Ovary (tissue), 9 donors: ENCODE measurements around the gene PTPRU. TPM values are rescaled to one million over a fixed set of nuclear protein-coding genes. Genes with fewer than 3 reads are reported as not detected.
A peak's percentile ranks its signal among the peaks of the same experiment; 100 is the strongest.
"Not testable (repeated sequence)": the region's sequence is repeated elsewhere in the genome, so short reads cannot be mapped to it uniquely, and the experiment has no call there.

Experiments
- DNase-seq, 5 donors: peaks; one replicate each; pipeline ENCODE4 v3.0.0-alpha.2; 2019 to 2020
- H3K27ac ChIP-seq, 2 donors: fragments of 200-600 bp; one replicate each; pipeline versions ENCODE4 v1.5.1 to v1.8.0; 2019 to 2022
- H3K27me3 ChIP-seq: fragments of 200-600 bp; one replicate; pipeline ENCODE4 v1.8.0; 2022
- H3K36me3 ChIP-seq: fragments of 200-600 bp; sonication (generic); one replicate; pipeline ENCODE4 v1.5.1; 2019
- H3K4me1 ChIP-seq: one replicate; pipeline ENCODE4 v1.8.1; 2013; ENCODE audit warnings: mild to moderate bottlenecking, moderate library complexity; ENCODE audit not compliant: insufficient read depth
- H3K4me3 ChIP-seq: fragments of 200-600 bp; sonication (generic); one replicate; pipeline ENCODE4 v1.5.1; 2017
- H3K9me3 ChIP-seq, 2 donors: fragments of 200-600 bp in 1 of 2; sonication (generic) in 1 of 2; one replicate each; pipeline versions ENCODE4 v1.5.1 to v1.8.1; 2013 to 2019; ENCODE audit warnings: mild to moderate bottlenecking in 1 of 2, moderate library complexity in 1 of 2
- EP300 ChIP-seq: sonication (generic); formaldehyde crosslinking; IDR thresholded peaks from one replicate; pipeline ENCODE4 v1.6.1; 2017; ENCODE audit warnings: antibody characterized with exemption
- POLR2A ChIP-seq: fragments of 450-650 bp; IDR thresholded peaks from one replicate; pipeline ENCODE4 v1.6.1; 2017; ENCODE audit warnings: antibody characterized with exemption, mild to moderate bottlenecking, moderate library complexity
- WGBS, 3 donors: extraction: QIAGEN DNeasy Blood & Tissue Kit in 1 of 3; methylation state at CpG; one replicate each; pipeline versions ENCODE4 v1.1.5 to v1.1.7; 2013 to 2017; 5-methylcytosine and 5-hydroxymethylcytosine counted together
- intact Hi-C, 4 donors: fragments of 100-400 bp; cut with DNase I; formaldehyde crosslinking; loops; one replicate each; pipeline versions ENCODE4 v1.11.0 to v1.15.1; 2022 to 2023
- polyA plus RNA-seq, 2 donors: library from polyadenylated mRNA; stranded (reverse); fragments of 200-250 nt in 1 of 2; fragments of 350-450 nt in 1 of 2; fragmentation: Illumina TruSeq in 1 of 2; extraction: RNeasy Lipid Tissue Mini Kit (QIAGEN cat#74804) in 1 of 2; gene quantifications; one replicate each; pipeline ENCODE4 v1.2.3, GENCODE V29; 2013 to 2014
- total RNA-seq, 7 donors: library from RNA; depleted of rRNA in 2 of 7; stranded (reverse); fragments of >200 nt in 2 of 7; fragmentation: NEBNext Ultra II Directional in 3 of 7; extraction: Animal tissue kit (Norgen Biotek cat#: 25700) in 3 of 7; gene quantifications; one replicate each; pipeline versions ENCODE4 v1.1.0 to v1.2.4, GENCODE V29; 2016 to 2023
- TF ChIP-seq, protein P1 (sequence below), 3 donors: fragments of 450-650 bp in 2 of 3; fragments of 200-600 bp in 1 of 3; IDR thresholded peaks; one replicate each; pipeline versions ENCODE4 v1.5.1 to v1.8.0; 2016 to 2022; ENCODE audit warnings: antibody characterized with exemption in 3 of 3, mild to moderate bottlenecking in 1 of 3
- donor health status: DM: no; HTN: no; CAD: no; lungs with moderate emphysema.
- donor health status: DM: no; HTN: no; CAD: no.
- donor health status: Bipolar disorder and iron deficiency.
- donor health status: DM: yes; HTN: yes; CAD: no.
- donor health status: DM: no; HTN: no; CAD: no.
- donor health status: DM: yes; HTN: yes; CAD: no.

Gene PTPRU
- total and polyA plus RNA-seq, 9 donors: 2.9 to 45.2 (median 29.9) TPM

DNA sequence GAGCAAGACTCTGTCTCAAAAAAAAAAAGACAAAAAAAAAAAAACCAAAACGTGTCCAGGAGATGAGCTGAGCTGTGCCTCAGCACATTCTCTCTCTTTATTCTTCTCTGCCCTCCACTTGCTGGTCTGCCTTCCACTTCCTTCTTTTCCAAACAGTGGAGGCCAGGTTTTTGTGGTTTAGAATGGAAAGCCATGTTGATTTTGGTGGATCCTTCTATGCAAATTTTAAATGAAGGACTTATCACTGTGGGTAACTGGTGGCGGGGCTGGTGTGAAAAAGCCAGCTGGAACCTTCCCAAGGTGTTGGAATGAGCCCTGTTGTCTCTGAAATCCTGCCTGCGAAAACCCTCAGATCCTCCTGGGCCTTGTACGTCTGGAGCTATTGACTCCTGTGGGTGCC is 61.9 kb downstream of the PTPRU start:
- 59 to 76% (median 61%) methylated on average over 4 of the region's 4 CpGs for whole genome bisulfite sequencing, 3 donors
- H3K36me3 ChIP-seq: no peaks in the 10 kb centered on the region
- no peaks in the 10 kb centered on the region for H3K4me1 ChIP-seq
- H3K27me3 ChIP-seq: no peaks in the 10 kb centered on the region
- no peak overlapping the region for H3K4me3 ChIP-seq
- intact Hi-C loops: no loop called here
- peak in 1 of 5 donors; percentile 1 for DNase-seq
- no peaks in the 10 kb centered on the region for H3K9me3 ChIP-seq
- TF ChIP-seq EP300 (no peak), POLR2A (no peak)
- TF ChIP-seq, protein P1, sequence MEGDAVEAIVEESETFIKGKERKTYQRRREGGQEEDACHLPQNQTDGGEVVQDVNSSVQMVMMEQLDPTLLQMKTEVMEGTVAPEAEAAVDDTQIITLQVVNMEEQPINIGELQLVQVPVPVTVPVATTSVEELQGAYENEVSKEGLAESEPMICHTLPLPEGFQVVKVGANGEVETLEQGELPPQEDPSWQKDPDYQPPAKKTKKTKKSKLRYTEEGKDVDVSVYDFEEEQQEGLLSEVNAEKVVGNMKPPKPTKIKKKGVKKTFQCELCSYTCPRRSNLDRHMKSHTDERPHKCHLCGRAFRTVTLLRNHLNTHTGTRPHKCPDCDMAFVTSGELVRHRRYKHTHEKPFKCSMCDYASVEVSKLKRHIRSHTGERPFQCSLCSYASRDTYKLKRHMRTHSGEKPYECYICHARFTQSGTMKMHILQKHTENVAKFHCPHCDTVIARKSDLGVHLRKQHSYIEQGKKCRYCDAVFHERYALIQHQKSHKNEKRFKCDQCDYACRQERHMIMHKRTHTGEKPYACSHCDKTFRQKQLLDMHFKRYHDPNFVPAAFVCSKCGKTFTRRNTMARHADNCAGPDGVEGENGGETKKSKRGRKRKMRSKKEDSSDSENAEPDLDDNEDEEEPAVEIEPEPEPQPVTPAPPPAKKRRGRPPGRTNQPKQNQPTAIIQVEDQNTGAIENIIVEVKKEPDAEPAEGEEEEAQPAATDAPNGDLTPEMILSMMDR (IDR thresholded peaks at IDR 0.05): no peak
- no peak overlapping the region for H3K27ac ChIP-seq

DNA sequence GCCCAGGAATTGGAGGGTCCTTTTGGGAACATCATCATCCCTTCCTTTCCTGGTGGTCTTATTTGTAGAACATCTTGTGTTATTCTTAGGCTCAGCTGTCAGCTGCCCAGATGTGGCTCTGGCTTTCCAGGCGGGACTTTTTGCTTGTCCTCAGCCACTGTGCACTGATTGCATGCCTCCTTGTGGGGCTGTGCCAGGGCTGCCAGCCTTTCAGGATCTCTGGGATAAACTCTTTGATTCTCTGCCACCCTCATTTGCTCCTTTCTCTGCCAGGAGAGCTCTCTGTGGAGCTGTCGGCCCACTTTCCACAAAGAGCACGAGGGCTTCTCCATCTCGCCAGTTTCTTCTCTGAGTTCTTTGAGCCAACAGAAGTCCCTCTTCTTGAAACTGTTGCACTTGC is 63.1 kb downstream of the PTPRU start:
- H3K4me3 ChIP-seq: no peak overlapping the region
- H3K4me1 ChIP-seq: no peaks in the 10 kb centered on the region
- no peaks in the 10 kb centered on the region for H3K9me3 ChIP-seq
- no peak for DNase-seq
- TF ChIP-seq, protein P1 (IDR thresholded peaks at IDR 0.05): no peak
- TF ChIP-seq POLR2A (no peak), EP300 (no peak)
- no peaks in the 10 kb centered on the region for H3K27me3 ChIP-seq
- no peak overlapping the region for H3K27ac ChIP-seq
- intact Hi-C loops: no loop called here
- H3K36me3 ChIP-seq: no peaks in the 10 kb centered on the region
- WGBS, 3 donors: 92 to 95% (median 95%) methylated on average over 4 of the region's 4 CpGs

DNA sequence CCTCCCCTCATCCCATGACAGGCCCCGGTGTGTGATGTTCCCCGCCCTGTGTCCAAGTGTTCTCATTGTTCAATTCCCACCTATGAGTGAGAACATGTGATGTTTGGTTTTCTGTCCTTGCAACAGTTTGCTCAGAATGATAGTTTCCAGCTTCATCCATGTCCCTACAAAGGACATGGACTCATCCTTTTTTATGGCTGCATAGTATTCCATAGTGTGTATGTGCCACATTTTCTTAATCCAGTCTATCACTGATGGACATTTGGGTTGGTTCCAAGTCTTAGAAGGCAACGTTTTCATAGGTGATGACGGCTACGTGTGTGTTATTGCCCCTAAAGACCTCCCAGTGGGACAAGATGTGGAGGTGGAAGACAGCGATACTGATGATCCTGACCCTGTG is 65.4 kb downstream of the PTPRU start:
- H3K27ac ChIP-seq, H3K9me3 ChIP-seq, intact Hi-C loops, H3K27me3 ChIP-seq, H3K4me1 ChIP-seq, H3K36me3 ChIP-seq, H3K4me3 ChIP-seq, DNase-seq: not testable (repeated sequence)
- 87 to 94% (median 91%) methylated on average over 6 of the region's 6 CpGs for WGBS, 3 donors

DNA sequence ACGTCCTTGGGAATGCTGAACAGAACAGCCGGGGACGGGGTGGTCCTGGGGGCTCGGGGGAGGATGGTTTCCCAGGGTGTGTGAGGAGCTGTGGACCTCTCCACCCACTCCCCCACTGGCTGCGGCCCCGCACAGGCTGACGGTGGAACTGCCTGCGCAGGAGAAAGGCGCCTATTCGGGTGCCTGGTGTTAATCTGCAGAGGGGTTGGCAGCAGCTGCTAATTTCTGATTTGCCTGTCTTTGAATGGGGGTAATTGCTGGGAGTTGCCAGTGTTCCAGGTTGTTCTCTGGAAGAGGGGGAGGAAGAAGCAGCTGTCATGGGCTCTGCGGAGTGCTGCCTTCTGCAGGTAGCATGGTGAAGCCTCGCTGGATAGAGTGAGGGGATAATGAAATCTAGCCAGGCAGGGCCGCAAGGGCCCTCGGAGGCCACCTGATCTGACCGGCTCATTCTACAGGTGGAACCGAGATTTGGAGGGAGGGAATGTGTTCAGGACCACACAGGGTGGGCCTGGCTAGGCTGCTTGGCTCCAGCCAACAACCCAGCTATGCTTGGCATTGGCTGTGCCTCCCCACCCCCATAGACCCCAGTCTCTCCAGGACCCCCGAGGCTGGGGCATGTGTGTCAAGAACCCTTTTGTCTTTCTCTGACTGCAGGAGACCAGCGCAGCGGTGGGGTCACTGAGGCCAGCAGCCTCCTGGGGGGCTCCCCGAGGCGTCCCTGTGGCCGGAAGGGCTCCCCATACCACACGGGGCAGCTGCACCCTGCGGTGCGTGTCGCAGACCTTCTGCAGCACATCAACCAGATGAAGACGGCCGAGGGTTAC is 67.1 kb downstream of the PTPRU start:
- H3K9me3 ChIP-seq: no peaks in the 10 kb centered on the region
- TF ChIP-seq EP300: no peak
- 88 to 89% (median 88%) methylated on average over 27 to 28 of the region's 28 CpGs for WGBS, 3 donors
- H3K4me3 ChIP-seq: no peak overlapping the region
- intact Hi-C loops: no loop called here
- no peaks in the 10 kb centered on the region for H3K36me3 ChIP-seq
- no peak overlapping the region for H3K27ac ChIP-seq
- DNase-seq: peak in 1 of 5 donors; percentile 20
- no peaks in the 10 kb centered on the region for H3K4me1 ChIP-seq
- no peaks in the 10 kb centered on the region for H3K27me3 ChIP-seq

DNA sequence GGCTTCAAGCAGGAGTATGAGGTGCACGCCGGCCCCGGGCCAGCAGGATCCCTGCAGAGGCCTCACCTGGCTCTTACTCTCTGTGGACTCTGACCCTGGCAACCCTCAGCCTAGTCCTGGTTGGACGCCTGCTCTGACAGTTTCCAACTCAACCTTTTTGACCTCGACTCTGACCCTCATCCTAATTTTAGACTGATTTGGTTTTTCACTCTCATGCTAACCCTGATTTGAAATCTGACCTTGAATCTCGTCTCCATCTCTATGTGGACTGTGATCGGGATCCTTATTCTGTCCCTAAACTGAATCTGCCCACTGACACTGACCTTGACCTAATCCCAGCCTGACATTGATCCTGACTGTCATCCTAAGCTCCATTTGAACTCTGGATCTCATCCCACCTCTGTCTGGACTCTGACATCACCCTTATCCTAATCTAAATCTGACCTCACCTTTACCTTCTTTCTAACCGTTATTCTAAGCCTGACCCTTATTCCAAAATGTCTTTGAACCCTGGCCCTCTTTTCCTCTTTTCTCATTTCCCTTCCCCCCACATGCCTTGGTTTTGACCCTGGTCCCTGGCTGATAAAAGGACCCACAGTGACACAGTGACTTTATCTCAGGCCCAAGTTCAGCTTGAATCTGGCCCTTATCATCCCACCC is 67.8 kb downstream of the PTPRU start:
- Histone ChIP-seq H3K9me3 (no peaks in the 10 kb centered on the region), H3K36me3 (no peaks in the 10 kb centered on the region), H3K4me3 (no peak overlapping the region), H3K27me3 (no peaks in the 10 kb centered on the region), H3K4me1 (no peaks in the 10 kb centered on the region), H3K27ac (no peak overlapping the region)
- TF ChIP-seq, protein P1 (IDR thresholded peaks at IDR 0.05): no peak
- TF ChIP-seq EP300 (no peak), POLR2A (no peak)
- WGBS, 3 donors: 79 to 84% (median 83%) methylated on average over 8 of the region's 8 CpGs
- intact Hi-C loops: no loop called here
- DNase-seq: no peak
